ENCODE measurements around the gene BPIFB2.
"Not testable (repeated sequence)": the region's sequence is repeated elsewhere in the genome, so short reads cannot be mapped to it uniquely, and the experiment has no call there.

The BPIFB2 gene

GRCh38 chr20:33042983-33043730 lies 35.7 kb downstream of the BPIFB2 start:
- DNase-seq (ENCODE audit: low read depth in 2 of 2): no peak

- DNase-seq (ENCODE audit: low read depth in 2 of 2): no peak
These were observed 36.3 kb downstream of the BPIFB2 start for GRCh38 chr20:33043731-33044181.

DNA sequence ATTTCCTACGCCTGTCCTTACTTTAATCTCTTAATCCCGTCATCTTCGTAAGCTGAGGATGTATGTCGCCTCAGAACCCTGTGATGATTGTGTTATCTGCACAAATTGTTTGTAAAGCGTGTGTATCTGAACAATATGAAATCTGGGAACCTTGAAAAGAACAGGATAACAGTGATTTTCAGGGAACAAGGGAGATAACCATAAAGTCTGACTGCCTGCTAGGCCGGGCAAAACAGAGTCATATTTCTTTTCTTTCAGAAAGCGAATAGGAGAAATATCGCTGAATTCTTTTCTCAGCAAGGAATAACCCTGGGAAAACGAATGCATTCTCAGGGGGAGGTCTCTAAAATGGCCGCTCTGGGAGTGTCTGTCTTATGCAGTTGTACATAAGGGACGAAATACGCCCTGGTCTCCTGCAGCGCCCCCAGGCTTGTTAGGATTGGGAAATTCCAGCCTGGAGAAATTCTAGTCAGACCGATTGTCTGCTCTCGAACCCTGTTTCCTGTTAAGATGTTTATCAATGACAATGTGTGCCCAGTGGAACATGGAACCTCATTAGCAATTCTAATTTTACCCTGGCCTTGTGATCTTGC lies 37.7 kb downstream of the BPIFB2 start:
- DNase-seq (ENCODE audit: low read depth in 2 of 2): not testable (repeated sequence)

GRCh38 chr20:33046412-33046811 lies 38.9 kb downstream of the BPIFB2 start:
- no peak for DNase-seq (ENCODE audit: low read depth in 2 of 2)

- DNase-seq (ENCODE audit: low read depth in 2 of 2): no peak
These were observed 43.8 kb downstream of the BPIFB2 start for GRCh38 chr20:33051333-33051732.

GRCh38 chr20:33053291-33054106 lies 46.0 kb downstream of the BPIFB2 start, which contains the start of gene BPIFB3:
Gene BPIFB3, plus strand, starts transcription at chr20:33053903. Its CDS starts 1,533 bp downstream, at chr20:33055436.
- no peak for DNase-seq (ENCODE audit: low read depth in 2 of 2)

GRCh38 chr20:33054381-33054780 lies 46.9 kb downstream of the BPIFB2 start:
- DNase-seq (ENCODE audit: low read depth in 2 of 2): no peak

GRCh38 chr20:33054791-33055190 lies 47.3 kb downstream of the BPIFB2 start:
- DNase-seq (ENCODE audit: low read depth in 2 of 2): no peak

- DNase-seq (ENCODE audit: low read depth in 2 of 2): no peak
These were observed 51.6 kb downstream of the BPIFB2 start for GRCh38 chr20:33059136-33059535.

GRCh38 chr20:33059741-33060390 lies 52.4 kb downstream of the BPIFB2 start:
- no peak for DNase-seq (ENCODE audit: low read depth in 2 of 2)

DNA sequence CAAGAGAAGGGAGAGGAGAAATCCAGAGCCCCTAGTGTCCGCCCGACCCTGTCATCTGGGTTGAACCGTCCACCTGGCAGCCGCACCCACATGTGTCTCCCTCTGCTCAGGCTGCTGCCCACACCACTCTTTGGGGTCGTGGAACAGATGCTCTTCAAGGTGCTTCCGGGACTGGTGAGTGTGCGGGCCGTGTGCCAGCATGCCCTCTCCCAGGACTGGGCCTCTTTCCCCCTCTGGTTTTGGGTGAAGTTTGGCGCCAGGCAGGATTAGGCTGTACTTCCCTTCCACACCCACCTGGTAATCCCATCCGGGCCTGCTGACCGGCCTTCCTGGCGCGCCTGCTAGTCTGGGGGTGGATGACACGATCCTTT lies 54.1 kb downstream of the BPIFB2 start:
- no peak for DNase-seq (ENCODE audit: low read depth in 2 of 2)

GRCh38 chr20:33062105-33062824 lies 54.8 kb downstream of the BPIFB2 start:
- no peak for DNase-seq (ENCODE audit: low read depth in 2 of 2)

GRCh38 chr20:33062825-33063149 lies 55.3 kb downstream of the BPIFB2 start:
- no peak for DNase-seq (ENCODE audit: low read depth in 2 of 2)

- no peak for DNase-seq (ENCODE audit: low read depth in 2 of 2)
These were observed 55.8 kb downstream of the BPIFB2 start for GRCh38 chr20:33063271-33063670.

- DNase-seq (ENCODE audit: low read depth in 2 of 2): no peak
These were observed 57.2 kb downstream of the BPIFB2 start for GRCh38 chr20:33064572-33065287.

- no peak for DNase-seq (ENCODE audit: low read depth in 2 of 2)
These were observed 58.3 kb downstream of the BPIFB2 start for GRCh38 chr20:33065785-33066184.

- DNase-seq (ENCODE audit: low read depth in 2 of 2): no peak
These were observed 60.3 kb downstream of the BPIFB2 start for GRCh38 chr20:33067806-33068205.

DNA sequence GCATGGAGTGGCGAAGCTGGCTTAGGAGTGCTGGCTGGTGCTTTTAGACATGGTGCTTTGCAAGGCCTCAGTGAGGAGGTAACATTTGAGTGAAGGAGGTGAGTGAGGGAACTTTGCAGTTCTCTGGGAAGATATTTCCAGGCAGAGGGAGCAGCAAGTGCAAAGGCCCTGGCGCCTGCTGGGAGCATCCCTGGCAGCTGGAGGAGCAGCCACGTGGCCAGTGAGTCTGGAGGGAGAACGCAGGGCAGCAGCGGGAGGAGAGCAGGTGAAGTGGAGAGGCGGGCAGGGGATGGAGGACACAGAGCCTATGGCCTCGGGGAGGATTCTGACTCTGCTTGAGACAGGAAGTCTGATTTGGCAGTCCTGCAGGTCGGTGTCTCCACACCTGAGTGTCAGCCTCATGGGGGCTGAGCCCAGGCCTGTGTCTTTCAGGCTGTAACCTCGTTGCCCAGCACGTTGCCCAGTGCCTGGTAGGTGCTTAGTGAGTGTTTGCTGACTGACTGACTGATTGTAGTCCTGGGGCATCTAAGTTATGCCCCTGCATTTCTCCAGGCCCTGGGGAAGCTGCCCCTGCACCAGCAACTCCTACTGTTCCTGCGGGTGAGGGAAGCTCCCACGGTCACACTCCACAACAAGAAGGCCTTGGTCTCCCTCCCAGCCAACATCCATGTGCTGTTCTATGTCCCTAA lies 60.9 kb downstream of the BPIFB2 start:
- no peak for DNase-seq (ENCODE audit: low read depth in 2 of 2)

- DNase-seq (ENCODE audit: low read depth in 2 of 2): no peak
These were observed 62.2 kb downstream of the BPIFB2 start for GRCh38 chr20:33069673-33070072.

Measured in activated CD4-positive, alpha-beta T cell treated with anti-CD3 and anti-CD28 coated beads for 24 hours (primary cell).